ENCODE results near the gene DAZAP2.

The DAZAP2 gene

GRCh38 chr12:51202718-51203117 lies 35.9 kb upstream of the DAZAP2 start:
- H3K4me2 ChIP-seq (ENCODE audit: low read depth, low read length, poor library complexity, severe bottlenecking), result no peak overlapping the region
- H3K4me3 ChIP-seq (ENCODE audit: low read length, poor library complexity, severe bottlenecking), result no peak overlapping the region
- no peaks in the 10 kb centered on the region for H3K27me3 ChIP-seq (ENCODE audit: insufficient read depth, low read length, poor library complexity, severe bottlenecking)
- no peaks in the 10 kb centered on the region for H3K9me3 ChIP-seq (ENCODE audit: insufficient read depth, low read depth, low read length)
- H3K36me3 ChIP-seq (ENCODE audit: insufficient read depth, low read length), result no peaks in the 10 kb centered on the region
- H2AFZ ChIP-seq (ENCODE audit: low read length), result no peak overlapping the region
- TF ChIP-seq CTCF (conservative IDR thresholded peaks at IDR 0.05; ENCODE audit: low read length), result no peak
- no peak for TF ChIP-seq EZH2phosphoT487 (IDR thresholded peaks at IDR 0.05; ENCODE audit: borderline replicate concordance)
- no peaks in the 10 kb centered on the region for H3F3A ChIP-seq (ENCODE audit: low read depth)
- H3K9ac ChIP-seq (ENCODE audit: low read depth, low read length, poor library complexity, severe bottlenecking), result no peak overlapping the region
- no peaks in the 10 kb centered on the region for H3K79me2 ChIP-seq (ENCODE audit: insufficient read depth, low read length)
- no peaks in the 10 kb centered on the region for H4K20me1 ChIP-seq (ENCODE audit: insufficient read depth, low read length, poor library complexity, severe bottlenecking)
- no peaks in the 10 kb centered on the region for H3K4me1 ChIP-seq (ENCODE audit: insufficient read depth, low read length, poor library complexity, severe bottlenecking)
- H3K9me2 ChIP-seq (replicated peaks; ENCODE audit: low read depth, low read length), result no peaks in the 10 kb centered on the region

DNA sequence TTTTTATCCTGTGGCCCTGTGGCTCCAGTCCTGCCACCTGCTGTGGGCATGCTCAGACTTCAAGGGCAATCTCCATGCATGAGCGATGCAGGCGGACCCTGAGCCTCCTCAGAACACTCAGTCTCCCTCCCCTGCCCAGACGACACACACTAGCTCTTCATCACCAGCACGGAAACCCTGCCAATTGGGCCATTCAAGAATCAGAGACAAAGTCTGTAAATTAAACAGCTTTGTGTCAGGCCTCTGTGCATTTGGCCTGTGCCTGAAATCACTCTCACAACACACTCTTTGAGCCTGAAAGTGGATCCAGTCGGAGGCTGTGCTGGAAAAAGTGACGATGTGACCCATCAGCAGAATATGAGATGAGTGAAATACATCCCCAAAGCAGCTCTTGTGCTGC lies 33.3 kb upstream of the DAZAP2 start:
- H3K27me3 ChIP-seq (ENCODE audit: insufficient read depth, low read length, poor library complexity, severe bottlenecking), result no peaks in the 10 kb centered on the region
- TF ChIP-seq EZH2phosphoT487 (IDR thresholded peaks at IDR 0.05; ENCODE audit: borderline replicate concordance) (no peak), CTCF (conservative IDR thresholded peaks at IDR 0.05; ENCODE audit: low read length) (no peak)
- H3K79me2 ChIP-seq (ENCODE audit: insufficient read depth, low read length), result no peaks in the 10 kb centered on the region
- H3K4me1 ChIP-seq (ENCODE audit: insufficient read depth, low read length, poor library complexity, severe bottlenecking), result no peaks in the 10 kb centered on the region
- H3K4me2 ChIP-seq (ENCODE audit: low read depth, low read length, poor library complexity, severe bottlenecking), result no peak overlapping the region
- no peaks in the 10 kb centered on the region for H3K36me3 ChIP-seq (ENCODE audit: insufficient read depth, low read length)
- H4K20me1 ChIP-seq (ENCODE audit: insufficient read depth, low read length, poor library complexity, severe bottlenecking), result no peaks in the 10 kb centered on the region
- no peak overlapping the region for H2AFZ ChIP-seq (ENCODE audit: low read length)
- H3K9me3 ChIP-seq (ENCODE audit: insufficient read depth, low read depth, low read length), result no peaks in the 10 kb centered on the region
- no peak overlapping the region for H3K9ac ChIP-seq (ENCODE audit: low read depth, low read length, poor library complexity, severe bottlenecking)
- no peaks in the 10 kb centered on the region for H3K9me2 ChIP-seq (replicated peaks; ENCODE audit: low read depth, low read length)
- H3F3A ChIP-seq (ENCODE audit: low read depth), result no peaks in the 10 kb centered on the region
- no peak overlapping the region for H3K4me3 ChIP-seq (ENCODE audit: low read length, poor library complexity, severe bottlenecking)

- Histone ChIP-seq H3K9ac (ENCODE audit: low read depth, low read length, poor library complexity, severe bottlenecking) (no peak overlapping the region), H3K4me2 (ENCODE audit: low read depth, low read length, poor library complexity, severe bottlenecking) (no peak overlapping the region), H3K4me1 (ENCODE audit: insufficient read depth, low read length, poor library complexity, severe bottlenecking) (peaks cover 6% of the 10 kb centered on the region), H4K20me1 (ENCODE audit: insufficient read depth, low read length, poor library complexity, severe bottlenecking) (no peaks in the 10 kb centered on the region), H3K27me3 (ENCODE audit: insufficient read depth, low read length, poor library complexity, severe bottlenecking) (no peaks in the 10 kb centered on the region), H3K79me2 (ENCODE audit: insufficient read depth, low read length) (no peaks in the 10 kb centered on the region), H3K36me3 (ENCODE audit: insufficient read depth, low read length) (no peaks in the 10 kb centered on the region), H2AFZ (ENCODE audit: low read length) (no peak overlapping the region), H3F3A (ENCODE audit: low read depth) (no peaks in the 10 kb centered on the region), H3K4me3 (ENCODE audit: low read length, poor library complexity, severe bottlenecking) (no peak overlapping the region), H3K9me2 (replicated peaks; ENCODE audit: low read depth, low read length) (no peaks in the 10 kb centered on the region), H3K9me3 (ENCODE audit: insufficient read depth, low read depth, low read length) (no peaks in the 10 kb centered on the region)
- TF ChIP-seq EZH2phosphoT487 (IDR thresholded peaks at IDR 0.05; ENCODE audit: borderline replicate concordance) (no peak), CTCF (conservative IDR thresholded peaks at IDR 0.05; ENCODE audit: low read length) (no peak)
These were observed 30.5 kb upstream of the DAZAP2 start for GRCh38 chr12:51208016-51208660.
